HG03139 (cell line): ENCODE results near the gene HLA-DMB.
"Not testable (repeated sequence)": the region's sequence is repeated elsewhere in the genome, so short reads cannot be mapped to it uniquely, and the experiment has no call there.

Source experiments
- ATAC-seq: cut with Tn5 transposase; IDR thresholded peaks from one replicate; pipeline ENCODE4 v1.9.1; 2021; ENCODE audit not compliant: unreplicated experiment

The HLA-DMB gene

DNA sequence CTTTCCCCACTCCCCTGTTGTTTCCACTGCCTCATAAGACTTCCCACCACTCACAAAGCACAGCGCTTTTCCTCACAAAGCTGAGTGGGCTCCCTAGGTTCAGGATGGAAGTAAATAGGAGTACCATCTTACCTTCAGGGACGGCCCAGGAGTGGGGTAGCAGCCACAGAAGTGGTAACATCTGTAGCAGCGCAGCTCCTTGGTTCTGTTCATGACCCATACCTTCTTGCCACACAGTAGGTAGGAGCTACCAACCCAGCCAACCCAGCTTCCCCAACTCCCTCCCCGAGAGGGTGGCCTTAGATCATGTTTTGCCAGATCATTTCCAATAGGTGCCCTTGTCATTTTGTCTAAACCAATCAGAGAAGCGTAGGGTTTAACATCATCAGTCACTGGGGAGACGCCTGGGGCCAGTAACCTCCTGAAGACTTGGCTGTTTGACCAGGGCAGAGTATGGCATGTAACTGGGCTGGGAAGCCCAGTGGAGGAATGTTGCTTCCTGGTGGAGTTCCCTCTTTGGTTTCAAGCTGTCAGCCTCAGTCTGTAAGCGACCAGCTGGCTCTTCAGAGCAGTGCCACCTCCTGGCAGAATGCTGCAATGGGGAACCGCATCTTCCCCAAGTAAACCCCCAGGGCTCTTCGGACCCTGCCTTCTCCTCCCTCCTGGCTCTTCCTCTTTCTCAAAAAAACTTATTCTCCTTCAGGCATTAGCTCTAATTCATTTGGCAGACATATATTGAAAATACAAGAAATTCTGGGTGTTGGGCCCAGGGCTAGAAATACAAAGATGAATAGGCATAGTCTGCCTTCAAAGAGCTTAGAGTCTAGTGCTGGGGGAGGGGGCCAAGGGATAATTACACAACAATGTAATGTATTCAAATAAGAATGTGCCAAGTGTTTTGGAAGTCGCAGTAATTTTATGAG lies 12.2 kb upstream of the HLA-DMB start, which contains the start of gene HLA-DMA:
HLA-DMA (minus strand) TSS at position 281 of the 923 bp plus-strand sequence; CDS start at position 220, 61 bp downstream.
- peak; percentile 83 for ATAC-seq

GRCh38 chr6:32950449-32950848 lies 9.6 kb upstream of the HLA-DMB start:
- no peak for ATAC-seq

- ATAC-seq, result no peak
Measured at GRCh38 chr6:32950010-32950409, 9.2 kb upstream of the HLA-DMB start.

- ATAC-seq, result no peak
Measured at GRCh38 chr6:32949113-32949512, 8.3 kb upstream of the HLA-DMB start.

GRCh38 chr6:32947552-32948465 lies 7.0 kb upstream of the HLA-DMB start:
- no peak for ATAC-seq

- ATAC-seq, result no peak
Measured at GRCh38 chr6:32946893-32947292, 6.1 kb upstream of the HLA-DMB start.

DNA sequence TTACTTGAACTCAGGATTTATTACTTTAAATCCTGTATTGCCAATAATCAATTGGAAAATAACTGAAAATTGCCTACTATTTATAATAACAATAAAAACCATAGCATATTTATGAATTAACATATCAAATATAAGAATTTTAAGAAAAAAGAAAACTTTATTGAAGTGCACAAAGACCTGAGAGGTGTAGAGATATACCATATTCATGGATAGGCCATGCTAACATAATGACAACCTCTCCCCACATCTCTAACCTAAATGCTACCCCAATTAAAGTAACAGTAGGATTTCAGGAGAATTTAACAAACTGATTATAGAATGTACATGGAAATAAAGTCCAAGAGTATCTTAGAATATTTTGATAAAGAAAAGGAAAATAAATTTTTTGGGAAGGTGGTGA lies 5.1 kb upstream of the HLA-DMB start:
- ATAC-seq, result no peak

GRCh38 chr6:32945108-32945760 lies 4.4 kb upstream of the HLA-DMB start:
- ATAC-seq, result no peak

GRCh38 chr6:32943864-32944649 lies 3.2 kb upstream of the HLA-DMB start:
- ATAC-seq, result no peak

DNA sequence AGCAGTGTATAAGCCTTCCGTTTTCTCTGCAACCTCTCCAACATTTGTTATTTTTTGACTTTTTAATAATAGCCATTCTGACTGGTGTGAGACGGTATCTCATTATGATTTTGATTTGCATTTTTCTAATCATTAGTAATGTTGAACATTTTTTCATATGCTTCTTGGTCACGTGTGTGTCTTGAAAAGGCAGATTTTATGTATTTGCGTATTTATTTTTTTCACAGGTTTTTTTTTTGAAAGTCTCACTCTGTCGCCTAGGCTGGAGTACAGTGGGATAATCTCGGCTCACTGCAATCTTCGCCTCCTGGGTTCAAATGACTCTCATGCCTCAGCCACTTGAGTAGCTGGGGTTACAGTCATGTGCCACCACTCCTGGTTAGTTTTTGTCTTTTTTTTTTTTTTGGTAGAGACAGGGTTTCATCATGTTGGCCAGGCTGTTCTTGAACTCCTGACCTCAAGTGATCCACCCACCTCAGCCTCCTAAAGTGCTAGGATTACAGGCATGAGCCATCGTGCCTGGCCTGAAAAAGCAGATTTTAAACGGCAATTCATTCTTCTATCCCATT lies 1.8 kb upstream of the HLA-DMB start:
- ATAC-seq, result not testable (repeated sequence)

DNA sequence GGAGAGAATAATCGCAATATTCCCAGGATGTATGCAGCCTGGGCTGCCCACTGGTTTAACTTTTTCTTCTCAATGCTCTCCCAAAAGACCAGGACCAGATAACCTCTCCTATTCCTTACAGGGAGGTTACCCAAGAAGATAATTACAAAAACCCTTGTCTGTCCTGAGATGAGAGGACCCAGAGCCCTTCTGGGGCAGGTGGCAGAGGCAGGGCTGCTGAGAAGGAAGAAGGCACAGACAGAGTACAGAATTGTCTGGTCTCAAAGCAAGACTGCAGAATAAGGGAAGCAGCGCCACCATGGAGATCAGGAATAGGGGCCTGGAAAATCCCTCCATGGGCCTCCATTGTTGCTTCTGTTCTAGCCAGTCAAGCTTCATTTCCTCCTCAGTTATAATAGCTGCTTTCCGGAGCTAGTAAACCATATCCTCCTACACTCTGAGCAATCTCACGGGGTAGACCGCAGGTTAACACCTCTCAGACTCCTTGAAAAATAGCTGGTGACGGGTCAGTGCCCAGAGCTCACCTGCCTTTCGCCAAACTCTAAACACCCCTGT lies 463 bp upstream of the HLA-DMB start:
- peak; percentile 42 for ATAC-seq

- ATAC-seq, result no peak
Measured at GRCh38 chr6:32938494-32938893, 2.3 kb downstream of the HLA-DMB start.

DNA sequence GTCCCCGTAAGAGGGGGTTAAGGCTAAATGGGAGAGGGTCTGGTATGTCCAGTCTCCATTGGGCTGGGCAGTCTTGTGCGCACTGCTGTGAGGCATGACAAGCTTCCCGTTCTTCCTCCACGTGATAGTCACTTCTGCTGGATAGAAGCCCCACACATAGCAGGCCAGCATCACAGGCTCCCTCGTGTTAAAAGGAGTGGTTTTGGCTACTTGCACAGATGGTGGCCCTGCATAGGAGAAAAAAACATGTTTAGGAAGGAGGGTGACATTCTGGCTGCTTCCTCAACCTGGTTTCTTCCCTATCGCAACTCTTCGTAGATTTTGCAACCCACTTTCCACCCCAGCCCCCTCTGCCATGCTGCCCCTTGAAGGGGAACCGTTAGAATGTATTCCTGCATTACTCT lies 3.6 kb downstream of the HLA-DMB start:
- ATAC-seq, result no peak

DNA sequence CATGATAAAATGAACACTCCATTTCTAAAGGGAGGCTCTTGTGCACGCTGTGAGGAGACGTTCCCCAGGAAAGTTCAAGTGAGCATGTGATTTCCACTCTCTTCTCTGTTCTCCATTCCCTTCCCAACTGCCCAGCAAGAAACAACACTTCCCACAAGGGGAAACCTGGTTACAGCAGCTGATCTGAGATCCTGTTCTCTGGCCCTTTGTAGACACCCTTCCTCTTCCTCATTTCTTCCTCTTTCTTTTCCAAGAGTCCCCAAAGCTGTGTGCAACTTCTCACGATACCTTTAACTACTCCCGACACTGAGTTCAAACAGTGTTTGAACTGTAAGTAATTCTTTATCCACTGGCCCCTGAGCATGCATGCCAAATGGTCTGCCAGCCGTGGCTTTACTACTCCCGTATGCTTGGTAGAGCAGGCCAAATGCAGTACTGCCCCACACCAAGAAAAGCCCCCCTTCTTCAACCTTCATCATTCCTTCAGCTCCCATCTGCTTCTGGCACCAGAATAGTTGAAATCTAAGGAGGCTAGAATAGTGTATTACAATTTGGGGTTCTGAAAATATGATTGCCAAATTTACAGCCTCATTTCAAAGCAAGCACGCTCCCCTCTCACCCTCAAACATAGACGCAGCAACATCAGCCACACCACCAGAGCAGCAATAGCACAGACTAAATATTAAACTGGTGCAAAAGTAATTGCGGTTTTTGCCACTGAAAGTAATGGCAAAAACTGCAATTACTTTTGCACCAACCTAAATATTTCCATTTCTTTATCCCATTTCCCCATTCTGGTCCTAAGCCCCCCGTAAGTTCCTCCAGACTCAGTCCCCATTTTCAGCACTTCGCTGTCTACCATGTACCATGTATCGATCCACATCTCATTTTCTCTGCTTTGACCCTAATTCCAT lies 4.3 kb downstream of the HLA-DMB start:
- ATAC-seq, result no peak

GRCh38 chr6:32935551-32936238 lies 5.1 kb downstream of the HLA-DMB start:
- no peak for ATAC-seq

GRCh38 chr6:32933661-32934085 lies 7.2 kb downstream of the HLA-DMB start:
- ATAC-seq, result no peak

GRCh38 chr6:32932132-32932868 lies 8.5 kb downstream of the HLA-DMB start:
- ATAC-seq, result no peak
